Motor neuron (in vitro differentiated cells): Measurements from ENCODE around the gene CRABP1. TPM values are rescaled to one million over a fixed set of nuclear protein-coding genes. Genes with fewer than 3 reads are reported as not detected.
"Not testable (repeated sequence)": the region's sequence is repeated elsewhere in the genome, so short reads cannot be mapped to it uniquely, and the experiment has no call there.

Experiments used
- ATAC-seq, 8 experiments: fragments of 200-7000 bp; cut with Tn5 transposase; replicated peaks in 6 of 8; 2 replicates each; pipeline ENCODE4 v1.8.0; 2021; ENCODE audit warnings: mild to moderate bottlenecking in 8 of 8, moderate library complexity in 8 of 8
- H3K27ac ChIP-seq, 2 donors: fragments of 250-450 bp; sonication (Bioruptor Pico); 2 replicates each; pipeline ENCODE4 v1.9.0; 2021; ENCODE audit warnings: antibody characterized with exemption in 2 of 2, mild to moderate bottlenecking in 2 of 2, moderate library complexity in 1 of 2
- H3K4me1 ChIP-seq, 2 donors: fragments of 250-450 bp; sonication (Bioruptor Pico); replicated peaks in 1 of 2; 2 replicates each; pipeline ENCODE4 v1.6.1; 2021; ENCODE audit warnings: antibody characterized with exemption in 2 of 2, mild to moderate bottlenecking in 2 of 2, moderate library complexity in 1 of 2
- H3K4me3 ChIP-seq, 5 donors: fragments of 250-450 bp; sonication (Bioruptor Pico); 2 replicates each; pipeline ENCODE4 v1.9.0; 2021; ENCODE audit warnings: antibody characterized with exemption in 5 of 5, mild to moderate bottlenecking in 5 of 5, moderate library complexity in 4 of 5
- WGBS, 10 experiments: fragments of 450-650 bp; shearing (Covaris generic); methylation state at CpG; one replicate each; pipeline ENCODE4 v1.0.0; 2022; 5-methylcytosine and 5-hydroxymethylcytosine counted together
- in situ Hi-C, 9 experiments: fragments of 400-800 bp; cut with MboI; loops; one replicate each; pipeline ENCODE4 v1.15.0; 2021; ENCODE audit warnings: low sequenced_read_pairs in 9 of 9, low pct_unique_long_range_greater_than_20kb in 2 of 9; ENCODE audit not compliant: unreplicated experiment in 9 of 9
- total RNA-seq, 8 experiments: library from RNA; unstranded; fragments of 300-600 nt; gene quantifications; 2 replicates each; pipeline versions ENCODE4 v1.2.3 to v1.2.4, GENCODE V29; 2022

Gene CRABP1
- total RNA-seq, 8 experiments from 2014 or later: 7.7 to 1,434 (median 472) TPM; not detected in 1

- 29 to 87% (median 82%) methylated on average over 1 to 5 of the region's 5 CpGs; no CpG with 5 or more reads in 6 of the 10 experiments for WGBS, 10 experiments
- Histone ChIP-seq H3K4me3 (no peak overlapping the region), H3K4me1 (peaks cover 9 to 10% of the 10 kb centered on the region in 2 donors), H3K27ac (no peak overlapping the region)
- ATAC-seq: no peak
- in situ Hi-C loops: no loop called here
These were observed 32.7 kb downstream of the CRABP1 start for GRCh38 chr15:78372880-78373279.

- in situ Hi-C loops: no loop called here
- H3K4me1 ChIP-seq: no peaks in the 10 kb centered on the region
- 35 to 83% (median 64%) methylated on average over 1 to 10 of the region's 14 CpGs; no CpG with 5 or more reads in 2 of the 10 experiments for WGBS, 10 experiments
- H3K27ac ChIP-seq: no peak overlapping the region
- ATAC-seq: peak in 2 of 8 experiments; percentile 32 to 37
- H3K4me3 ChIP-seq: no peak overlapping the region
These were observed 34.6 kb downstream of the CRABP1 start for GRCh38 chr15:78374436-78375393.

GRCh38 chr15:78380143-78380542 lies 40.0 kb downstream of the CRABP1 start:
- in situ Hi-C loops, ATAC-seq, H3K27ac ChIP-seq, H3K4me3 ChIP-seq, H3K4me1 ChIP-seq: not testable (repeated sequence)
- 0 to 100% (median 86%) methylated on average over 1 of the region's 1 CpG; no CpG with 5 or more reads in 7 of the 10 experiments for WGBS, 10 experiments

- Histone ChIP-seq H3K27ac (no peak overlapping the region), H3K4me1 (peaks cover 5 to 9% of the 10 kb centered on the region in 2 donors), H3K4me3 (no peak overlapping the region)
- 50 to 100% (median 75%) methylated on average over 2 to 5 of the region's 7 CpGs; no CpG with 5 or more reads in 2 of the 10 experiments for WGBS, 10 experiments
- in situ Hi-C loops: no loop called here
- no peak for ATAC-seq
These were observed 42.1 kb downstream of the CRABP1 start for GRCh38 chr15:78382114-78382880.

- in situ Hi-C loops: no loop called here
- 30 to 100% (median 90%) methylated on average over 1 to 5 of the region's 7 CpGs; no CpG with 5 or more reads in 1 of the 10 experiments for WGBS, 10 experiments
These were observed 44.5 kb downstream of the CRABP1 start for GRCh38 chr15:78384651-78385050.

GRCh38 chr15:78387246-78388037 lies 47.3 kb downstream of the CRABP1 start:
- no peak for ATAC-seq
- H3K27ac ChIP-seq: no peak overlapping the region
- in situ Hi-C loops: no loop called here
- 0 to 76% (median 40%) methylated on average over 1 to 5 of the region's 6 CpGs; no CpG with 5 or more reads in 2 of the 10 experiments for WGBS, 10 experiments
- H3K4me3 ChIP-seq: no peak overlapping the region
- peaks cover 10 to 14% of the 10 kb centered on the region in 2 donors for H3K4me1 ChIP-seq

More at GRCh38 chr15:78384651-78385050, 44.5 kb downstream of the CRABP1 start:
- no peak overlapping the region for H3K4me3 ChIP-seq
- no peak for ATAC-seq
- H3K27ac ChIP-seq: no peak overlapping the region
- peaks cover 10 to 20% of the 10 kb centered on the region in 2 donors for H3K4me1 ChIP-seq

- WGBS, 10 experiments: 20 to 87% (median 50%) methylated on average over 1 to 9 of the region's 12 CpGs; no CpG with 5 or more reads in 5 of the 10 experiments
- ATAC-seq: peak in 1 of 8 experiments; percentile 6
- Histone ChIP-seq H3K4me3 (no peak overlapping the region), H3K4me1 (peaks cover 10 to 14% of the 10 kb centered on the region in 2 donors), H3K27ac (no peak overlapping the region)
- in situ Hi-C loops: no loop called here
These were observed 48.7 kb downstream of the CRABP1 start for GRCh38 chr15:78388865-78389264.

- peaks cover 10 to 16% of the 10 kb centered on the region in 2 donors for H3K4me1 ChIP-seq
- H3K27ac ChIP-seq: no peak overlapping the region
- WGBS, 10 experiments: 0 to 45% (median 9%) methylated on average over 1 to 3 of the region's 7 CpGs; no CpG with 5 or more reads in 4 of the 10 experiments
- in situ Hi-C loops: no loop called here
- H3K4me3 ChIP-seq: no peak overlapping the region
- peak in 5 of 8 experiments; percentile 21 to 93 (median 76) for ATAC-seq
These were observed 49.2 kb downstream of the CRABP1 start for GRCh38 chr15:78389322-78389721.

GRCh38 chr15:78389738-78390137 lies 49.6 kb downstream of the CRABP1 start:
- no peak overlapping the region for H3K27ac ChIP-seq
- in situ Hi-C loops: no loop called here
- H3K4me1 ChIP-seq: peaks cover 11 to 17% of the 10 kb centered on the region in 2 donors
- 33 to 100% (median 83%) methylated on average over 1 to 2 of the region's 2 CpGs; no CpG with 5 or more reads in 3 of the 10 experiments for WGBS, 10 experiments
- H3K4me3 ChIP-seq: no peak overlapping the region
- peak in 2 of 8 experiments; percentile 21 to 51 for ATAC-seq

- H3K4me3 ChIP-seq: no peak overlapping the region
- no peak overlapping the region for H3K27ac ChIP-seq
- ATAC-seq: no peak
- peaks cover 17 to 21% of the 10 kb centered on the region in 2 donors for H3K4me1 ChIP-seq
- 0 to 100% (median 70%) methylated on average over 1 of the region's 1 CpG; no CpG with 5 or more reads in 4 of the 10 experiments for WGBS, 10 experiments
- in situ Hi-C loops: no loop called here
These were observed 50.1 kb downstream of the CRABP1 start for GRCh38 chr15:78390242-78390641.

GRCh38 chr15:78390826-78391225 lies 50.7 kb downstream of the CRABP1 start:
- 11 to 100% (median 93%) methylated on average over 1 to 3 of the region's 3 CpGs; no CpG with 5 or more reads in 5 of the 10 experiments for WGBS, 10 experiments
- Histone ChIP-seq H3K4me1 (peaks cover 17 to 25% of the 10 kb centered on the region in 2 donors), H3K4me3 (no peak overlapping the region), H3K27ac (no peak overlapping the region)
- ATAC-seq: peak in 1 of 8 experiments; percentile 36
- in situ Hi-C loops: no loop called here

GRCh38 chr15:78391781-78392180 lies 51.6 kb downstream of the CRABP1 start:
- no peak for ATAC-seq
- peaks cover 17 to 25% of the 10 kb centered on the region in 2 donors for H3K4me1 ChIP-seq
- H3K27ac ChIP-seq: no peak overlapping the region
- in situ Hi-C loops: no loop called here
- no peak overlapping the region for H3K4me3 ChIP-seq
- 50 to 94% (median 90%) methylated on average over 2 to 3 of the region's 3 CpGs; no CpG with 5 or more reads in 7 of the 10 experiments for WGBS, 10 experiments
